ENCODE measurements around the gene ANKFY1.
A peak's percentile ranks its signal among the peaks of the same experiment; 100 is the strongest.

ANKFY1 gene, protein sequence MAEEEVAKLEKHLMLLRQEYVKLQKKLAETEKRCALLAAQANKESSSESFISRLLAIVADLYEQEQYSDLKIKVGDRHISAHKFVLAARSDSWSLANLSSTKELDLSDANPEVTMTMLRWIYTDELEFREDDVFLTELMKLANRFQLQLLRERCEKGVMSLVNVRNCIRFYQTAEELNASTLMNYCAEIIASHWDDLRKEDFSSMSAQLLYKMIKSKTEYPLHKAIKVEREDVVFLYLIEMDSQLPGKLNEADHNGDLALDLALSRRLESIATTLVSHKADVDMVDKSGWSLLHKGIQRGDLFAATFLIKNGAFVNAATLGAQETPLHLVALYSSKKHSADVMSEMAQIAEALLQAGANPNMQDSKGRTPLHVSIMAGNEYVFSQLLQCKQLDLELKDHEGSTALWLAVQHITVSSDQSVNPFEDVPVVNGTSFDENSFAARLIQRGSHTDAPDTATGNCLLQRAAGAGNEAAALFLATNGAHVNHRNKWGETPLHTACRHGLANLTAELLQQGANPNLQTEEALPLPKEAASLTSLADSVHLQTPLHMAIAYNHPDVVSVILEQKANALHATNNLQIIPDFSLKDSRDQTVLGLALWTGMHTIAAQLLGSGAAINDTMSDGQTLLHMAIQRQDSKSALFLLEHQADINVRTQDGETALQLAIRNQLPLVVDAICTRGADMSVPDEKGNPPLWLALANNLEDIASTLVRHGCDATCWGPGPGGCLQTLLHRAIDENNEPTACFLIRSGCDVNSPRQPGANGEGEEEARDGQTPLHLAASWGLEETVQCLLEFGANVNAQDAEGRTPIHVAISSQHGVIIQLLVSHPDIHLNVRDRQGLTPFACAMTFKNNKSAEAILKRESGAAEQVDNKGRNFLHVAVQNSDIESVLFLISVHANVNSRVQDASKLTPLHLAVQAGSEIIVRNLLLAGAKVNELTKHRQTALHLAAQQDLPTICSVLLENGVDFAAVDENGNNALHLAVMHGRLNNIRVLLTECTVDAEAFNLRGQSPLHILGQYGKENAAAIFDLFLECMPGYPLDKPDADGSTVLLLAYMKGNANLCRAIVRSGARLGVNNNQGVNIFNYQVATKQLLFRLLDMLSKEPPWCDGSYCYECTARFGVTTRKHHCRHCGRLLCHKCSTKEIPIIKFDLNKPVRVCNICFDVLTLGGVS

DNA sequence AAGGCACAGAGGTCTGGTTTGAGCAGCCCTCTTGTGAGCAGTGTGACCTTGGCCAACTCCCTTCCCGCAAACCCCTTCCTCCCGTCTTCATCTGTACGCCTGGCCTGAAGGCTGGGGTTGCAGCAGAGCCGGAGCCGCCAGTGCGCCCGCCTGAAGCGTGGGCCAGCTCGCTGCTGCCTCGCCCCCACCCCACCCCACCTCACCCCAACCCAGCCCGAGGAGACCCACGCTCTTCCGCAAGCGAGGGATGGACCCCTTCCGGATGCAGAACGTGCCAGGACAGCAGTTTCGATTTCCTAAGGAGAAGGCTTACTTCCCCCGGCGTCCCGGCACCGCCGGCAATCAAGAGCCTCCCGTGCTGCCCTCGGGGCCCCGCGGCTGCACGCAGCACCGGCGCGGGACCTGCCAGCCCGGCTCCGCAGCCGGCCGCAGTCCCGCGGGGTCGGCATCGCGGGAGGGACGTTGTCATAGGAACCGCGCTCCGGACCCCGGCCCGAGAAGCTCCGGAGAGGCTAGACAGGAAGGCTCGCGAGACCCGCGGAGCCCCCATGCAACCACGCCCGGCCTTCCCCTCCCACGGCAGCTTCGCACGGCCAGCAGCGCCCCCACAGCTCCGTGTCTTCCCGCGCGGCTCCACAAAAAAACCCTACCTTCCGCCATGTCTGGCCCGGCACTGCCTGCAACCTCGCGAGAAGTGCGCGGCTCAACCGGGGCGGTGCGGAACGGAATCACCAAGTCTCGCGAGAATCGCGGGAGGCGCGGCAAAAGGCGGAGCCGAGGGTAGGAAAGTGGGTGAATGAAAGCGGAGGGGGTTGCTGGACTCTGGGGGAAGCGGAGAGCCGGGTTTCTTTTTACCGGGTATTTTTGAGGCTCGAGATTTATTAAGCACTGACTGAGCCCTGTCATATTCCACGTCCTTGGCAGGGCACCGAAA, at the start of gene ANKFY1:
Gene ANKFY1, minus strand, starts transcription at position 698 of the 934 bp plus-strand sequence. Its CDS starts 38 bp downstream, at position 660.
- Histone ChIP-seq H3K36me3 (ENCODE audit: insufficient read depth, insufficient read length, low read length) (peaks cover 39% of the 10 kb centered on the region), H3K4me3 (ENCODE audit: insufficient read length, low read depth) (peak within 1 kb of the TSS; percentile 87), H3K4me1 (ENCODE audit: insufficient read depth, insufficient read length) (peaks cover 10% of the 10 kb centered on the region), H3K9ac (ENCODE audit: insufficient read length, low read depth) (peak within 1 kb of the TSS; percentile 94), H3K9me3 (ENCODE audit: insufficient read depth, low read length) (peaks cover 27% of the 10 kb centered on the region), H3K27me3 (ENCODE audit: insufficient read depth, insufficient read length) (no peaks in the 10 kb centered on the region)
- TF ChIP-seq ZNF274 (IDR thresholded peaks at IDR 0.05; ENCODE audit: low read depth, low read length), result no peak
- TF ChIP-seq YY1 (IDR thresholded peaks at IDR 0.05; ENCODE audit: insufficient read depth, insufficient read length), result peak; percentile 66
- TF ChIP-seq SUZ12 (IDR thresholded peaks at IDR 0.05; ENCODE audit: extremely low read depth, insufficient read depth, insufficient read length), result no peak
- peak; percentile 79 for DNase-seq (ENCODE audit: low read depth, low spot score)

- Histone ChIP-seq H3K27me3 (ENCODE audit: insufficient read depth, insufficient read length) (no peaks in the 10 kb centered on the region), H3K4me1 (ENCODE audit: insufficient read depth, insufficient read length) (peaks cover 3% of the 10 kb centered on the region), H3K9ac (ENCODE audit: insufficient read length, low read depth) (no peak overlapping the region), H3K4me3 (ENCODE audit: insufficient read length, low read depth) (no peak overlapping the region), H3K36me3 (ENCODE audit: insufficient read depth, insufficient read length, low read length) (peaks cover 16% of the 10 kb centered on the region), H3K9me3 (ENCODE audit: insufficient read depth, low read length) (peaks cover 28% of the 10 kb centered on the region; the same call in 1 of the 2 replicates)
- no peak for DNase-seq (ENCODE audit: low read depth, low spot score)
- TF ChIP-seq YY1 (IDR thresholded peaks at IDR 0.05; ENCODE audit: insufficient read depth, insufficient read length), result no peak
- no peak for TF ChIP-seq SUZ12 (IDR thresholded peaks at IDR 0.05; ENCODE audit: extremely low read depth, insufficient read depth, insufficient read length)
- no peak for TF ChIP-seq ZNF274 (IDR thresholded peaks at IDR 0.05; ENCODE audit: low read depth, low read length)
These were observed 46.7 kb upstream of the ANKFY1 start for GRCh38 chr17:4310354-4311060.

DNA sequence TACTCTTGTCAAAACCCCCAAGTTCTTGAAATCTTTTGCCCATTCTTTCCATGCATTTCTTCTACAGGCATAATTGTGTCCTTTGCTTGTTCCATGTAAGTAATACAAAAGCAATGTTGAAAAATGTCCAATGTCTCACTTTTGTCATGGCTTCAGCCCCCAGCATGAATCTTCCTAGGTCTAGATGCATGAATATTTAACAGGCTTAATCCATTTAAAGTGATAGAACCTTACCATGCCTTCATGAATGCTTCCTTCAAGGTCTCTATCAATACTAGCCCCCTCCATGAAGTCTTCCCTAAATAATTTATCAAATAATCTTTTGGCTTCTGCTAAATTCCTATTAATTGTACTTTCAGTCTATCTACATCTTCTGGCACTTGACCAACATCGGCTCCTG, 46.1 kb upstream of the ANKFY1 start:
- no peak overlapping the region for H3K4me3 ChIP-seq (ENCODE audit: insufficient read length, low read depth)
- peaks cover 3% of the 10 kb centered on the region for H3K4me1 ChIP-seq (ENCODE audit: insufficient read depth, insufficient read length)
- DNase-seq (ENCODE audit: low read depth, low spot score), result no peak
- peaks cover 19% of the 10 kb centered on the region for H3K36me3 ChIP-seq (ENCODE audit: insufficient read depth, insufficient read length, low read length)
- no peak for TF ChIP-seq ZNF274 (IDR thresholded peaks at IDR 0.05; ENCODE audit: low read depth, low read length)
- no peak for TF ChIP-seq YY1 (IDR thresholded peaks at IDR 0.05; ENCODE audit: insufficient read depth, insufficient read length)
- no peak for TF ChIP-seq SUZ12 (IDR thresholded peaks at IDR 0.05; ENCODE audit: extremely low read depth, insufficient read depth, insufficient read length)
- no peaks in the 10 kb centered on the region for H3K27me3 ChIP-seq (ENCODE audit: insufficient read depth, insufficient read length)
- no peak overlapping the region for H3K9ac ChIP-seq (ENCODE audit: insufficient read length, low read depth)
- H3K9me3 ChIP-seq (ENCODE audit: insufficient read depth, low read length), result peaks cover 28% of the 10 kb centered on the region; the same call in 1 of the 2 replicates

GRCh38 chr17:4307179-4307930, 43.6 kb upstream of the ANKFY1 start:
- H3K9me3 ChIP-seq (ENCODE audit: insufficient read depth, low read length), result peaks cover 28% of the 10 kb centered on the region; the same call in 1 of the 2 replicates
- no peak overlapping the region for H3K4me3 ChIP-seq (ENCODE audit: insufficient read length, low read depth)
- no peak overlapping the region for H3K9ac ChIP-seq (ENCODE audit: insufficient read length, low read depth)
- peak; percentile 28 for DNase-seq (ENCODE audit: low read depth, low spot score)
- no peak for TF ChIP-seq ZNF274 (IDR thresholded peaks at IDR 0.05; ENCODE audit: low read depth, low read length)
- TF ChIP-seq YY1 (IDR thresholded peaks at IDR 0.05; ENCODE audit: insufficient read depth, insufficient read length), result no peak
- no peak for TF ChIP-seq SUZ12 (IDR thresholded peaks at IDR 0.05; ENCODE audit: extremely low read depth, insufficient read depth, insufficient read length)
- no peaks in the 10 kb centered on the region for H3K27me3 ChIP-seq (ENCODE audit: insufficient read depth, insufficient read length)
- peaks cover 34% of the 10 kb centered on the region for H3K36me3 ChIP-seq (ENCODE audit: insufficient read depth, insufficient read length, low read length)
- H3K4me1 ChIP-seq (ENCODE audit: insufficient read depth, insufficient read length), result peaks cover 3% of the 10 kb centered on the region

DNA sequence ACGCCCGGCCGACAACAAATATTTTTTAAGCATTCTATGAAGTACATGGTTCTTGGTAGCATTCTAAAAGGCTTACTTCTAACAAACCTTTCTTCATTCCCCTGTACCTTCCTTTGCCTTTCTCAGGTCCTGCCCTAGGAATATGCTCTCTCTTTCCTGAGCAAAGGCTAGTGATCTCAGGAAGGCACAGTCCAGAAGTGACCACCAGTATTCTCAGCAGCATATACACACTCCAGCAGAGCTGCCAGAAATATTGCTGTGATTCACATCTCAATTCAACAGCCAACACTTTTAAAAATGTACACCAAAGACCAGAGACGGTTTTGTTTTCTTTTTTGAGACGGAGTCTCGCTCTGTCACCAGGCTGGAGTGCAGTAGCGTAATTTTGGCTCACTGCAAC, 41.4 kb upstream of the ANKFY1 start:
- Histone ChIP-seq H3K9me3 (ENCODE audit: insufficient read depth, low read length) (peaks cover 10% of the 10 kb centered on the region; the same call in 1 of the 2 replicates), H3K9ac (ENCODE audit: insufficient read length, low read depth) (no peak overlapping the region), H3K4me1 (ENCODE audit: insufficient read depth, insufficient read length) (peaks cover 3% of the 10 kb centered on the region), H3K27me3 (ENCODE audit: insufficient read depth, insufficient read length) (no peaks in the 10 kb centered on the region), H3K36me3 (ENCODE audit: insufficient read depth, insufficient read length, low read length) (peaks cover 40% of the 10 kb centered on the region), H3K4me3 (ENCODE audit: insufficient read length, low read depth) (no peak overlapping the region)
- no peak for DNase-seq (ENCODE audit: low read depth, low spot score)
- TF ChIP-seq YY1 (IDR thresholded peaks at IDR 0.05; ENCODE audit: insufficient read depth, insufficient read length) (no peak), SUZ12 (IDR thresholded peaks at IDR 0.05; ENCODE audit: extremely low read depth, insufficient read depth, insufficient read length) (no peak), ZNF274 (IDR thresholded peaks at IDR 0.05; ENCODE audit: low read depth, low read length) (no peak)
